OCI-LY3 (cell line): ENCODE results near the gene OR10AD1.

Experiments
- H2AFZ ChIP-seq: fragments of 200-600, 300-600 bp; shearing (Covaris generic); 2 replicates; pipeline ENCODE4 v1.6.0; 2014; ENCODE audit warnings: antibody characterized with exemption, low read depth, low read length
- H3K27ac ChIP-seq: fragments of 200-600, 300-600 bp; sonication (generic); 2 replicates; pipeline ENCODE4 v1.5.1; 2014; ENCODE audit warnings: mild to moderate bottlenecking, low read length, moderate library complexity, mixed read lengths
- H3K27me3 ChIP-seq: fragments of 200-600, 300-600 bp; sonication (generic); 2 replicates; pipeline ENCODE4 v1.6.1; 2014; ENCODE audit warnings: low read depth, low read length, mixed read lengths
- H3K36me3 ChIP-seq: fragments of 200-600, 300-600 bp; sonication (generic); replicated peaks from 2 replicates; pipeline ENCODE3; 2014; ENCODE audit warnings: low read depth, low read length, mixed read lengths
- H3K4me1 ChIP-seq: fragments of 300-600, 200-600 bp; sonication (generic); 2 replicates; pipeline ENCODE4 v1.6.1; 2014; ENCODE audit warnings: low read length, mixed read lengths
- H3K4me2 ChIP-seq: fragments of 200-600, 300-600 bp; sonication (generic); 2 replicates; pipeline ENCODE4 v1.6.1; 2014; ENCODE audit warnings: low read length, mixed read lengths
- H3K4me3 ChIP-seq: fragments of 300-600, 200-600 bp; sonication (generic); 2 replicates; pipeline ENCODE4 v1.5.1; 2014; ENCODE audit warnings: antibody characterized with exemption, mild to moderate bottlenecking, low read length, moderate library complexity
- H3K79me2 ChIP-seq: fragments of 300-600, 200-600 bp; shearing (Covaris generic); 2 replicates; pipeline ENCODE4 v1.6.1; 2014; ENCODE audit warnings: mild to moderate bottlenecking, low read length, mixed read lengths
- H3K9ac ChIP-seq: fragments of 300-600, 200-600 bp; shearing (Covaris generic); 2 replicates; pipeline ENCODE4 v1.6.0; 2014; ENCODE audit warnings: mild to moderate bottlenecking, low read length, moderate library complexity
- H3K9me3 ChIP-seq: fragments of 200-600, 300-600 bp; shearing (Covaris generic); 2 replicates; pipeline ENCODE4 v1.6.1; 2014; ENCODE audit warnings: low read length, mixed read lengths; ENCODE audit not compliant: insufficient read depth
- H4K20me1 ChIP-seq: fragments of 200-600, 300-600 bp; sonication (generic); 2 replicates; pipeline ENCODE4 v1.6.1; 2016; ENCODE audit warnings: low read length, mixed read lengths; ENCODE audit not compliant: insufficient read depth
- CTCF ChIP-seq: fragments of 200-600, 300-600 bp; sonication (generic); IDR thresholded peaks from 2 replicates; pipeline ENCODE4 v1.5.1; 2014; ENCODE audit warnings: antibody characterized with exemption, low read length, low read depth
- EZH2phosphoT487 ChIP-seq: fragments of 200-600 bp; shearing (Covaris generic); IDR thresholded peaks from 2 replicates; pipeline ENCODE4 v1.6.1; 2018; ENCODE audit warnings: antibody characterized with exemption, mixed run types, low read depth

Gene OR10AD1

GRCh38 chr12:48202766-48203165 is 326 bp downstream of the OR10AD1 start:
- TF ChIP-seq EZH2phosphoT487 (no peak), CTCF (no peak)
- H3K27ac ChIP-seq: no peak overlapping the region
- H3K4me1 ChIP-seq: peaks cover 6% of the 10 kb centered on the region; the same call in 1 of the 2 replicates
- H2AFZ ChIP-seq: no peak overlapping the region
- H3K4me2 ChIP-seq: no peak overlapping the region
- H4K20me1 ChIP-seq: no peaks in the 10 kb centered on the region
- no peak overlapping the region for H3K9ac ChIP-seq
- no peak overlapping the region for H3K4me3 ChIP-seq
- H3K9me3 ChIP-seq: no peaks in the 10 kb centered on the region
- no peaks in the 10 kb centered on the region for H3K36me3 ChIP-seq
- peaks cover 6% of the 10 kb centered on the region; the same call in 1 of the 2 replicates for H3K79me2 ChIP-seq
- H3K27me3 ChIP-seq: no peaks in the 10 kb centered on the region

- Histone ChIP-seq H3K9ac (no peak overlapping the region), H3K36me3 (no peaks in the 10 kb centered on the region), H2AFZ (no peak overlapping the region), H3K27me3 (no peaks in the 10 kb centered on the region), H3K9me3 (no peaks in the 10 kb centered on the region), H3K27ac (no peak overlapping the region), H3K4me3 (no peak overlapping the region), H3K4me2 (no peak overlapping the region), H3K4me1 (peaks cover 10% of the 10 kb centered on the region; the same call in 1 of the 2 replicates), H4K20me1 (no peaks in the 10 kb centered on the region), H3K79me2 (peaks cover 6% of the 10 kb centered on the region; the same call in 1 of the 2 replicates)
- no peak for TF ChIP-seq CTCF
- no peak for TF ChIP-seq EZH2phosphoT487
These were observed 1.6 kb downstream of the OR10AD1 start for GRCh38 chr12:48201516-48201915.

GRCh38 chr12:48201091-48201490 is 2.0 kb downstream of the OR10AD1 start:
- Histone ChIP-seq H3K9me3 (no peaks in the 10 kb centered on the region), H3K9ac (no peak overlapping the region), H3K4me1 (peaks cover 10% of the 10 kb centered on the region; the same call in 1 of the 2 replicates), H3K27me3 (no peaks in the 10 kb centered on the region), H3K27ac (no peak overlapping the region), H3K4me3 (no peak overlapping the region), H3K4me2 (no peak overlapping the region), H4K20me1 (no peaks in the 10 kb centered on the region), H3K36me3 (no peaks in the 10 kb centered on the region), H2AFZ (no peak overlapping the region), H3K79me2 (peaks cover 6% of the 10 kb centered on the region; the same call in 1 of the 2 replicates)
- no peak for TF ChIP-seq EZH2phosphoT487
- no peak for TF ChIP-seq CTCF

- Histone ChIP-seq H3K27ac (no peak overlapping the region), H3K4me2 (no peak overlapping the region), H3K4me3 (no peak overlapping the region)
These were observed 3.3 kb downstream of the OR10AD1 start for GRCh38 chr12:48199774-48200221.

More at GRCh38 chr12:48199774-48200221, 3.3 kb downstream of the OR10AD1 start:
- Histone ChIP-seq H3K4me1 (peaks cover 10% of the 10 kb centered on the region; the same call in 1 of the 2 replicates), H3K9ac (no peak overlapping the region), H3K79me2 (peaks cover 6% of the 10 kb centered on the region; the same call in 1 of the 2 replicates), H3K27me3 (0 out of 2 replicates have a peak, but pooled peaks cover 3% of the 10 kb centered on the region), H2AFZ (no peak overlapping the region), H4K20me1 (no peaks in the 10 kb centered on the region), H3K9me3 (no peaks in the 10 kb centered on the region), H3K36me3 (no peaks in the 10 kb centered on the region)
- TF ChIP-seq CTCF (no peak), EZH2phosphoT487 (no peak)
